Left cardiac atrium (tissue), 4 donors: ENCODE measurements around the gene LTB. TPM values are rescaled to one million over a fixed set of nuclear protein-coding genes. Genes with fewer than 3 reads are reported as not detected.

Experiments used
- ATAC-seq, 2 donors: fragments of 200-7000 bp; cut with Tn5 transposase; one replicate each; pipeline ENCODE4 v1.9.1; 2020; ENCODE audit warnings: mild to moderate bottlenecking in 2 of 2, moderate library complexity in 2 of 2
- DNase-seq: peaks from one replicate; pipeline ENCODE4 v3.0.0-alpha.2; 2020
- intact Hi-C, 2 donors: fragments of 100-400 bp; cut with DNase I; formaldehyde crosslinking; loops; one replicate each; pipeline versions ENCODE4 v1.14.1 to v1.15.1; 2022 to 2023
- total RNA-seq, 2 donors: library from RNA; stranded (reverse); fragmentation: NEBNext Ultra II Directional; extraction: Animal tissue kit (Norgen Biotek cat#: 25700); gene quantifications; one replicate each; pipeline ENCODE4 v1.2.1, GENCODE V29; 2021
- donor health status: DM: no; HTN: yes; CAD: no.
- donor health status: DM: no; HTN: yes; CAD: no; lungs with severe emphysema.
- donor health status: DM: yes; HTN: yes; CAD: no.
- donor health status: Dilated cardiomyopathy.

Gene LTB
- total RNA-seq, 2 donors from 2014 or later: 0.84 to 1.4 TPM

GRCh38 chr6:31538805-31539400 lies 43.3 kb downstream of the LTB start:
- DNase-seq: no peak
- no peak for ATAC-seq
- intact Hi-C loops: no loop called here

- intact Hi-C loops: no loop called here
- ATAC-seq (no peak), DNase-seq (no peak)
Observed at GRCh38 chr6:31535538-31536324, 46.5 kb downstream of the LTB start.

GRCh38 chr6:31534521-31535040 lies 47.6 kb downstream of the LTB start:
- DNase-seq: no peak
- intact Hi-C loops: no loop called here
- no peak for ATAC-seq

- DNase-seq (no peak), ATAC-seq (no peak)
- intact Hi-C loops: no loop called here
Observed at GRCh38 chr6:31534011-31534410, 48.2 kb downstream of the LTB start.

GRCh38 chr6:31533455-31533841 lies 48.8 kb downstream of the LTB start:
- intact Hi-C loops: no loop called here
- ATAC-seq (no peak), DNase-seq (no peak)

GRCh38 chr6:31532644-31533454 lies 49.4 kb downstream of the LTB start:
- ATAC-seq (no peak), DNase-seq (no peak)
- intact Hi-C loops: no loop called here

- intact Hi-C loops: no loop called here
- no peak for DNase-seq
- ATAC-seq: no peak
Observed at GRCh38 chr6:31531771-31532643, 50.2 kb downstream of the LTB start.

GRCh38 chr6:31531162-31531561 lies 51.1 kb downstream of the LTB start:
- DNase-seq: no peak
- ATAC-seq: no peak
- intact Hi-C loops: no loop called here

- ATAC-seq (no peak), DNase-seq (no peak)
- intact Hi-C loops: no loop called here
Observed at GRCh38 chr6:31530659-31531058, 51.6 kb downstream of the LTB start.

Other genes starting within 250 kb of the LTB start
- 100 to 1,000 TPM; 609 to 632 TPM for gene HLA-B, start 225.2 kb downstream of the LTB start, total RNA-seq
- gene MICA, start 178.8 kb downstream of the LTB start, total RNA-seq: 10 to 100 TPM; 10.0 to 11.3 TPM
- 1 to 10 TPM; 2.1 to 2.2 TPM for gene MICB, start 84.3 kb downstream of the LTB start, total RNA-seq
- not detected for gene MCCD1, start 53.5 kb downstream of the LTB start, total RNA-seq
- 100 to 1,000 TPM; 188 to 224 TPM for gene DDX39B, start 40.4 kb downstream of the LTB start, total RNA-seq
- 1 to 10 TPM; 1.9 to 2.7 TPM for gene ATP6V1G2, start 35.8 kb downstream of the LTB start, total RNA-seq
- gene NFKBIL1, start 34.8 kb downstream of the LTB start, total RNA-seq: 10 to 100 TPM; 12.9 to 14.8 TPM
- not detected for gene LTA, start 10.1 kb downstream of the LTB start, total RNA-seq
- gene TNF, start 6.9 kb downstream of the LTB start, total RNA-seq: under 1 TPM; 0.53 to 0.92 TPM
- gene LST1, start 3.9 kb upstream of the LTB start, total RNA-seq: 10 to 100 TPM in 1 of 2 donors, 1 to 10 TPM in 1; 9.4 to 16.0 TPM
- gene NCR3, start 10.6 kb upstream of the LTB start, total RNA-seq: under 1 TPM in 1 of 2 donors, not detected in 1; 0.47 TPM
- gene AIF1, start 32.8 kb upstream of the LTB start, total RNA-seq: 10 to 100 TPM; 17.0 to 37.4 TPM
- 100 to 1,000 TPM in 1 of 2 donors, 10 to 100 TPM in 1; 85.0 to 108 TPM for gene PRRC2A, start 38.3 kb upstream of the LTB start, total RNA-seq
- 100 to 1,000 TPM; 206 to 294 TPM for gene BAG6, start 70.2 kb upstream of the LTB start, total RNA-seq
- 1 to 10 TPM; 1.4 to 1.7 TPM for gene APOM, start 73.5 kb upstream of the LTB start, total RNA-seq
- gene C6orf47, start 78.4 kb upstream of the LTB start, total RNA-seq: 10 to 100 TPM; 17.5 to 20.1 TPM
- 10 to 100 TPM; 12.3 to 15.7 TPM for gene GPANK1, start 82.6 kb upstream of the LTB start, total RNA-seq
- gene CSNK2B, start 83.7 kb upstream of the LTB start, total RNA-seq: 100 to 1,000 TPM in 1 of 2 donors, 10 to 100 TPM in 1; 84.8 to 116 TPM
- 1 to 10 TPM; 3.2 to 8.8 TPM for gene LY6G5B, start 87.6 kb upstream of the LTB start, total RNA-seq
- gene LY6G5C, start 98.6 kb upstream of the LTB start, total RNA-seq: 1 to 10 TPM; 2.2 to 2.5 TPM
- gene ABHD16A, start 120.9 kb upstream of the LTB start, total RNA-seq: 10 to 100 TPM; 33.5 to 36.3 TPM
- not detected for gene LY6G6F, start 124.4 kb upstream of the LTB start, total RNA-seq
- gene LY6G6D, start 132.9 kb upstream of the LTB start, total RNA-seq: not detected
- not detected for gene LY6G6C, start 139.3 kb upstream of the LTB start, total RNA-seq
- under 1 TPM; 0.39 to 0.41 TPM for gene MPIG6B, start 140.9 kb upstream of the LTB start, total RNA-seq
- gene DDAH2, start 146.9 kb upstream of the LTB start, total RNA-seq: 10 to 100 TPM; 55.6 to 56.2 TPM
- gene CLIC1, start 154.1 kb upstream of the LTB start, total RNA-seq: 100 to 1,000 TPM; 151 to 196 TPM
- 1 to 10 TPM; 2.6 to 3.0 TPM for gene MSH5, start 157.6 kb upstream of the LTB start, total RNA-seq
- under 1 TPM; 0.71 to 0.73 TPM for gene SAPCD1, start 180.2 kb upstream of the LTB start, total RNA-seq
- gene VWA7, start 194.9 kb upstream of the LTB start, total RNA-seq: 1 to 10 TPM; 4.8 to 6.2 TPM
- 10 to 100 TPM; 24.8 to 39.3 TPM for gene VARS1, start 213.3 kb upstream of the LTB start, total RNA-seq
- 10 to 100 TPM; 24.3 to 29.4 TPM for gene LSM2, start 224.5 kb upstream of the LTB start, total RNA-seq
- gene HSPA1L, start 232.9 kb upstream of the LTB start, total RNA-seq: 1 to 10 TPM; 1.1 to 2.6 TPM
- 100 to 1,000 TPM; 197 to 288 TPM for gene HSPA1A, start 233.1 kb upstream of the LTB start, total RNA-seq
- gene HSPA1B, start 245.3 kb upstream of the LTB start, total RNA-seq: 100 to 1,000 TPM; 142 to 192 TPM